WI38 (cell line): ENCODE results near the gene MMP23B.

Source experiments
- H3K4me3 ChIP-seq: 2 replicates; pipeline ENCODE4 v1.5.1; 2011; ENCODE audit warnings: low read depth, mild to moderate bottlenecking, control low read depth, low read length
- CTCF ChIP-seq: IDR thresholded peaks from 2 replicates; pipeline ENCODE4 v1.5.1; 2012; ENCODE audit warnings: low read depth, mild to moderate bottlenecking, control low read depth, low read length

The MMP23B gene

GRCh38 chr1:1625824-1626206, 6.2 kb upstream of the MMP23B start:
- no peak for TF ChIP-seq CTCF
- H3K4me3 ChIP-seq: no peak overlapping the region

DNA sequence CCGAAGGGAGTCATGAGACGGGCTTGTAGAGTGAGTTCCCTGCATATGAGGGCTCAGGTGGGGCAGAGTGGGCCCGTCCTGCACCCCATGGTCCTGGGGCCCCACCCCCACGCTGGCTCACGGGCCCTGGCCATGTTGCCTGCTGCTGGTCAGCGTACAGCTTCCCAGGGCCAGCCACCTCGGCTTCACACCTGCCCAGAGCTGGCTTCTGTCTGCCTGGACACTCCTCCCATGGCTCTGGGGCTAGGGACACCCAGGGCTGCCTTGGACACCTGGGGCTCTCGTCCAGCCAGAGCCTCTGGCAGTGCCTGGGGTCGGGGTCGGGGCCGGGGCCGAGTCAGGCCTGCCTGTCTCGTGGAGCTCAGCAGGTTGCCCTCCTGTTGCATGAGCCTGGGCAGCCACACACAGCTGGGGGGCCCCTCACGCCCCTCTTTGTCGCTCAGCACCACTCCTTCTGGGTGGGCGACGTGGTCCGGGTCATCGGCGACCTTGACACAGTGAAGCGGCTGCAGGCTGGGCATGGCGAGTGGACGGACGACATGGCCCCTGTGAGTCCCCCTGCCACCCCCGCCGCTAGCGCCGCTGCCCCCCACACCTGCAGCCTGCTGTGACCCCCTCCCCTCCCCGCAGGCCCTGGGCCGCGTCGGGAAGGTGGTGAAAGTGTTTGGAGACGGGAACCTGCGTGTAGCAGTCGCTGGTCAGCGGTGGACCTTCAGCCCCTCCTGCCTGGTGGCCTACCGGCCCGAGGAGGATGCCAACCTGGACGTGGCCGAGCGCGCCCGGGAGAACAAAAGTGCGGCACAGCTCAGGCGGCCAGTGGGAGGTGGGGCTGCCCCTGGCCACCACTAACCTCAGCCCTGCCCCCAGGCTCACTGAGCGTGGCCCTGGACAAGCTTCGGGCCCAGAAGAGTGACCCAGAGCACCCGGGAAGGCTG, 5.5 kb upstream of the MMP23B start:
- TF ChIP-seq CTCF: no peak
- H3K4me3 ChIP-seq: no peak overlapping the region

DNA sequence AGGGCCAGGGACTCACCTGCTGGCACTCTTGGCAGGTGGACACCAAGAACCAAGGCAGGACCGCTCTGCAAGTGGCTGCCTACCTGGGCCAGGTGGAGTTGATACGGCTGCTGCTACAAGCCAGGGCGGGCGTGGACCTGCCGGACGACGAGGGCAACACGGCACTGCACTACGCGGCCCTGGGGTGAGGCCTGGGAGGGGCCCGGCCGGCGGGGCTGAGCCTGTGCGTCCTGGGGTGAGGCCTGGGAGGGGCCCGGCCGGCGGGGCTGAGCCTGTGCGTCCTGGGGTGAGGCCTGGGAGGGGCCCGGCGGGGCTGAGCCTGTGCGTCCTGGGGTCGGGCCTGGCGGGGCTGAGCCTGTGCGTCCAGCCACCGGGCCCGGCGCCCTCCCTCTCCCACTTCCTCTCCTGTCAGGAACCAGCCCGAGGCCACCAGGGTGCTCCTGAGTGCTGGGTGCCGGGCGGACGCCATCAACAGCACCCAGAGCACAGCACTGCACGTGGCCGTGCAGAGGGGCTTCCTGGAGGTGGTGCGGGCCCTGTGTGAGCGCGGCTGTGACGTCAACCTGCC, 4.6 kb upstream of the MMP23B start:
- no peak overlapping the region for H3K4me3 ChIP-seq
- no peak for TF ChIP-seq CTCF

DNA sequence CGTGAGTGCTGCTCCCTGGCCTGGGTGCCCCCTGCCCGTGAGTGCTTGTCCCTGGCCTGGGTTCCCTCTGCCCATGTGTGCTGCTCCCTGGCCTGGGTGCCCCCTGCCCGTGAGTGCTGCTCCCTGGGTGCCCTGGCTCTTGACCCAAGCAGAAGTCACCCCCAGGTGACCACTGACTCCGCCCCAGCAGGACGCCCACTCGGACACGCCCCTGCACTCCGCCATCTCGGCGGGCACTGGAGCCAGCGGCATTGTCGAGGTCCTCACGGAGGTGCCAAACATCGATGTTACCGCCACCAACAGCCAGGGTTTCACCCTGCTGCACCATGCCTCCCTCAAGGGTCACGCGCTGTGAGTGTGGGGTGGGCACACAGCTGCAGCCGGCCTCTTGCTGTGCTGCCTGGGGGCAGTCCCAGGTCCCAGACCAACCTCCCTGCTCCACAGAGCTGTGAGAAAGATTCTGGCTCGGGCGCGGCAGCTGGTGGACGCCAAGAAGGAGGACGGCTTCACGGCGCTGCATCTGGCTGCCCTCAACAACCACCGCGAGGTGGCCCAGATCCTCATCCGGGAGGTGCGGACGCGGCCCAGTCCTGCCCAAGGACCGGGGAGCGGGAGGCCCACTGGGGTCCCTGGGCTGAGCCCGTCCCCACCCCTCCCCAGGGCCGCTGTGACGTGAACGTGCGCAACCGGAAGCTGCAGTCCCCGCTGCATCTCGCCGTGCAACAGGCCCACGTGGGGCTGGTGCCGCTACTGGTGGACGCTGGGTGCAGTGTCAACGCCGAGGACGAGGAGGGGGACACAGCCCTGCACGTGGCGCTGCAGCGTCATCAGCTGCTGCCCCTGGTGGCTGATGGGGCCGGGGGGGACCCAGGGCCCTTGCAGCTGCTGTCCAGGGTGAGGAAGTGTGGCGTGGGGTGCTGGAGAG, 3.9 kb upstream of the MMP23B start:
- no peak for TF ChIP-seq CTCF
- no peak overlapping the region for H3K4me3 ChIP-seq

DNA sequence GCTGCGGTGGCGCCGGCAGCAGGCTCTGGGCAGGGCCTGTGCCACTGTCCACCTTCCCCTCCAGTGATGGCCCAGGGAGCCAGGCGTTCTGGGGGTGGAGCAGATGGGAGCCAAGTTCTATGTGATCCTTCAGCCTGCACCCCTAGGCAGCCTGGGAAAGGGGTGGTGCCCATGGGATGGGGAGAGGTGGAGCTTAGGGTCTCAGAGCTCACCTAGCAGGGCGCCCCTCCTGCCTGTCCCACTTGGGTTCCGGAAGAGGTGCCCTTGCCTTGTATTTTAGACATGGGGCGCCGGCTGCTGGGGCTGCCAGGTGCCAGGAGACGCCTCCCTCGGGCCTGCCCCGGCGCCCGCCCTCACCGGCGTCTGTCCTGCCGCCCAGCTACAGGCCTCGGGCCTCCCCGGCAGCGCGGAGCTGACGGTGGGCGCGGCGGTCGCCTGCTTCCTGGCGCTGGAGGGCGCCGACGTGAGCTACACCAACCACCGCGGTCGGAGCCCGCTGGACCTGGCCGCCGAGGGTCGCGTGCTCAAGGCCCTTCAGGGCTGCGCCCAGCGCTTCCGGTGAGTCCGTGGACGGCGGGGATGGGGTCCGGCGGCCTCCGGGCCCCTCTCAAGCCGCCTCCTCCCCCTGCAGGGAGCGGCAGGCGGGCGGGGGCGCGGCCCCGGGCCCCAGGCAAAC, 3.1 kb upstream of the MMP23B start:
- no peak overlapping the region for H3K4me3 ChIP-seq
- no peak for TF ChIP-seq CTCF

- no peak overlapping the region for H3K4me3 ChIP-seq
- no peak for TF ChIP-seq CTCF
These were observed 2.4 kb upstream of the MMP23B start for GRCh38 chr1:1629430-1630190.
